ENCODE results near the gene ROS1. TPM values are rescaled to one million over a fixed set of nuclear protein-coding genes. Genes with fewer than 3 reads are reported as not detected.

Gene ROS1
- total and polyA plus RNA-seq, 2 donors (not counting 1 experiment from before 2014, with no cell fraction given): not detected

DNA sequence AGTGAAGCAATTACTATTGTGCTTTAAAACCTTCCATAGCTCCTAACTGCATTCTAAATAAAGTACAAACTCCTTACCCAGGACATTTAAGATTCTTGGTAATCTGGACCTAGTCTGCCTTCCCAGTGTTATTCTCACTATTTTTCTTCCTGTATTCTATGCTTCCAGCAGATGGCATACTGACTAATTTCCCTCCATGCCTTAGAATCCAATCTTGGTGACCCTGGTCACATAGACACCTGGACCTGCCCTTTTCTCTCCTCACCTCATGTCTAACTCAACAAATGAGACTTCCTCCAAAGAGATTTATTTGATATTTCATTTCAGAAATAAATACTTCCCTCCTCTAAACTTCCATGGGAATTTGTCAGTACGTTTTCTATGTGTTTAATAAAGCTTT, 25.8 kb downstream of the ROS1 start:
- Mint-ChIP-seq H3K4me3 (no peak overlapping the region), H3K27ac (no peak overlapping the region), H3K4me1 (no peaks in the 10 kb centered on the region), H3K9me3 (ENCODE audit: insufficient read depth) (no peaks in the 10 kb centered on the region), H3K27me3 (peaks cover 3% of the 10 kb centered on the region)
- POLR2A ChIA-PET: no interaction called here
- intact Hi-C loops (cut with micrococcal nuclease): no loop called here
- TF ChIP-seq EZH2 (IDR thresholded peaks at IDR 0.05; ENCODE audit: borderline replicate concordance, insufficient read depth, low read depth, low read length, poor library complexity, severe bottlenecking): no peak
- TF ChIP-seq, protein P1, sequence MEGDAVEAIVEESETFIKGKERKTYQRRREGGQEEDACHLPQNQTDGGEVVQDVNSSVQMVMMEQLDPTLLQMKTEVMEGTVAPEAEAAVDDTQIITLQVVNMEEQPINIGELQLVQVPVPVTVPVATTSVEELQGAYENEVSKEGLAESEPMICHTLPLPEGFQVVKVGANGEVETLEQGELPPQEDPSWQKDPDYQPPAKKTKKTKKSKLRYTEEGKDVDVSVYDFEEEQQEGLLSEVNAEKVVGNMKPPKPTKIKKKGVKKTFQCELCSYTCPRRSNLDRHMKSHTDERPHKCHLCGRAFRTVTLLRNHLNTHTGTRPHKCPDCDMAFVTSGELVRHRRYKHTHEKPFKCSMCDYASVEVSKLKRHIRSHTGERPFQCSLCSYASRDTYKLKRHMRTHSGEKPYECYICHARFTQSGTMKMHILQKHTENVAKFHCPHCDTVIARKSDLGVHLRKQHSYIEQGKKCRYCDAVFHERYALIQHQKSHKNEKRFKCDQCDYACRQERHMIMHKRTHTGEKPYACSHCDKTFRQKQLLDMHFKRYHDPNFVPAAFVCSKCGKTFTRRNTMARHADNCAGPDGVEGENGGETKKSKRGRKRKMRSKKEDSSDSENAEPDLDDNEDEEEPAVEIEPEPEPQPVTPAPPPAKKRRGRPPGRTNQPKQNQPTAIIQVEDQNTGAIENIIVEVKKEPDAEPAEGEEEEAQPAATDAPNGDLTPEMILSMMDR (IDR thresholded peaks at IDR 0.05): no peak
- no peaks in the 10 kb centered on the region for H3K36me3 ChIP-seq (replicated peaks in 1 of 2; ENCODE audit: control extremely low read depth in 1 of 2, control insufficient read depth in 1 of 2, extremely low read depth in 1 of 2, insufficient read depth in 2 of 2, low read length in 1 of 2)
- CTCF ChIA-PET: interaction anchor here (1.5 kb wide), 1 partner anchor 204 kb away, joined by 4 read pairs; no protein-coding TSS in a partner anchor
- H3K4me2 ChIP-seq (replicated peaks; ENCODE audit: low read depth, low read length, poor library complexity, severe bottlenecking): no peak overlapping the region
- DNase-seq (no peak), ATAC-seq (ENCODE audit: low read depth) (no peak)
- H3K9ac ChIP-seq (ENCODE audit: low read length): no peak overlapping the region
- no peaks in the 10 kb centered on the region for H3K79me2 ChIP-seq (ENCODE audit: control insufficient read depth, insufficient read depth, low read length)
- no peaks in the 10 kb centered on the region for H4K20me1 ChIP-seq (ENCODE audit: control insufficient read depth, insufficient read depth, low read length, poor library complexity, severe bottlenecking)
- no peak overlapping the region for H3K27ac ChIP-seq (ENCODE audit: low read length in 2 of 2)
- H3K9me3 ChIP-seq (ENCODE audit: control extremely low read depth in 1 of 3, control insufficient read depth in 2 of 3, insufficient read depth in 1 of 3, low read length in 2 of 3): no peaks in the 10 kb centered on the region
- H3K4me3 ChIP-seq (ENCODE audit: control extremely low read depth in 1 of 5, extremely low read depth in 1 of 5, insufficient read depth in 1 of 5, low read depth in 2 of 5, low read length in 4 of 5): no peak overlapping the region
- no peaks in the 10 kb centered on the region for H3K4me1 ChIP-seq (ENCODE audit: control insufficient read depth in 2 of 2, insufficient read depth in 2 of 2, low read length in 2 of 2)
- H3K27me3 ChIP-seq (replicated peaks in 1 of 4; ENCODE audit: control extremely low read depth in 1 of 4, control insufficient read depth in 3 of 4, insufficient read depth in 4 of 4, low read length in 3 of 4): no peaks in the 10 kb centered on the region
- H2AFZ ChIP-seq (ENCODE audit: insufficient read depth, low read depth, low read length, poor library complexity, severe bottlenecking): no peak overlapping the region
- WGBS (ENCODE audit: insufficient coverage): no CpG with 5 or more reads among the region's 1 CpG

DNA sequence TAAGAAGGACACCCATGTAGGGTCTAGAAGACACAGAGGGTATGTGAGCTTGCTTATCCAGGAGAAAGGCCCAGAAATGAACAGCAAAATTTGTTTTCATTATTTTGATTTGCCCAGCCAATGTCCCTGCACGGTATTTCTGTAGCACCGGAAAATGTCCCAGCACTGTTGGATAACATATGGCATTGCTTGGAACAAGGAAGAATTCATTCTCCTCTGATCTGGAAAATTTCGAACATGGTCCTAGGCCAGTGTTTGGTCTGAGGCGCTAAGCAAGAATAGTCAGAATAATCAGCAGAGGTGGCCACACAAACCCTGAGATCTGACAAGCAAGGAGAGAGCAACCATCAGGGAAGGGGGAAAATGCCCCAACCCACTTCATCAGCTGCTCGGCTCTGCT, 26.6 kb downstream of the ROS1 start:
- TF ChIP-seq, protein P1 (IDR thresholded peaks at IDR 0.05): no peak
- Mint-ChIP-seq H3K27me3 (peaks cover 3% of the 10 kb centered on the region), H3K27ac (no peak overlapping the region), H3K4me3 (no peak overlapping the region), H3K4me1 (no peaks in the 10 kb centered on the region), H3K9me3 (ENCODE audit: insufficient read depth) (no peaks in the 10 kb centered on the region)
- no peak overlapping the region for H3K27ac ChIP-seq (ENCODE audit: low read length in 2 of 2)
- no peaks in the 10 kb centered on the region for H3K9me3 ChIP-seq (ENCODE audit: control extremely low read depth in 1 of 3, control insufficient read depth in 2 of 3, insufficient read depth in 1 of 3, low read length in 2 of 3)
- CTCF ChIA-PET: interaction anchor here (1.5 kb wide), 1 partner anchor 205 kb away, joined by 4 read pairs; no protein-coding TSS in a partner anchor
- DNase-seq: no peak
- POLR2A ChIA-PET: no interaction called here
- intact Hi-C loops (cut with micrococcal nuclease): no loop called here
- no peak overlapping the region for H2AFZ ChIP-seq (ENCODE audit: insufficient read depth, low read depth, low read length, poor library complexity, severe bottlenecking)
- no peak overlapping the region for H3K9ac ChIP-seq (ENCODE audit: low read length)
- no peaks in the 10 kb centered on the region for H3K27me3 ChIP-seq (replicated peaks in 1 of 4; ENCODE audit: control extremely low read depth in 1 of 4, control insufficient read depth in 3 of 4, insufficient read depth in 4 of 4, low read length in 3 of 4)
- H4K20me1 ChIP-seq (ENCODE audit: control insufficient read depth, insufficient read depth, low read length, poor library complexity, severe bottlenecking): no peaks in the 10 kb centered on the region
- no peaks in the 10 kb centered on the region for H3K36me3 ChIP-seq (replicated peaks in 1 of 2; ENCODE audit: control extremely low read depth in 1 of 2, control insufficient read depth in 1 of 2, extremely low read depth in 1 of 2, insufficient read depth in 2 of 2, low read length in 1 of 2)
- WGBS (ENCODE audit: insufficient coverage): 98% methylated on average over 5 of the region's 5 CpGs
- H3K4me2 ChIP-seq (replicated peaks; ENCODE audit: low read depth, low read length, poor library complexity, severe bottlenecking): no peak overlapping the region
- no peaks in the 10 kb centered on the region for H3K79me2 ChIP-seq (ENCODE audit: control insufficient read depth, insufficient read depth, low read length)
- H3K4me1 ChIP-seq (ENCODE audit: control insufficient read depth in 2 of 2, insufficient read depth in 2 of 2, low read length in 2 of 2): no peaks in the 10 kb centered on the region
- no peak for ATAC-seq (ENCODE audit: low read depth)
- no peak overlapping the region for H3K4me3 ChIP-seq (ENCODE audit: control extremely low read depth in 1 of 5, extremely low read depth in 1 of 5, insufficient read depth in 1 of 5, low read depth in 2 of 5, low read length in 4 of 5)

Measured in B cell (primary cell).